ENCODE measurements around the gene CDC20B. TPM values are rescaled to one million over a fixed set of nuclear protein-coding genes. Genes with fewer than 3 reads are reported as not detected.

CDC20B gene
- polyA plus RNA-seq, 1 experiment: not detected

GRCh38 chr5:55187370-55187769 is 14.4 kb upstream of the CDC20B start:
- Histone ChIP-seq H3K9me3 (ENCODE audit: control insufficient read depth, insufficient read depth, low read length) (no peaks in the 10 kb centered on the region; the same call in 1 of the 2 replicates), H3K27ac (ENCODE audit: low read depth, low read length) (no peak overlapping the region), H3K27me3 (ENCODE audit: control insufficient read depth, insufficient read depth, low read length) (peaks cover 23% of the 10 kb centered on the region), H3K4me3 (ENCODE audit: low read depth, low read length) (no peak overlapping the region)
- no peak for DNase-seq (ENCODE audit: low read depth, low spot score)
- TF ChIP-seq CTCF (IDR thresholded peaks at IDR 0.05; ENCODE audit: low read depth, low read length): 0 out of 2 replicates have a peak, but pooled peaks have one; percentile 18
- CTCF ChIA-PET: interaction anchor here (0.6 to 0.9 kb wide), 4 partner anchors 10 to 423 kb away, joined by 3 to 4 read pairs (median 4); no protein-coding TSS in a partner anchor
- POLR2A ChIA-PET: no interaction called here

- Histone ChIP-seq H3K4me3 (ENCODE audit: low read depth, low read length) (no peak overlapping the region), H3K27me3 (ENCODE audit: control insufficient read depth, insufficient read depth, low read length) (peaks cover 54% of the 10 kb centered on the region), H3K27ac (ENCODE audit: low read depth, low read length) (no peak overlapping the region), H3K9me3 (ENCODE audit: control insufficient read depth, insufficient read depth, low read length) (no peaks in the 10 kb centered on the region; the same call in 1 of the 2 replicates)
- no peak for DNase-seq (ENCODE audit: low read depth, low spot score)
- ChIA-PET POLR2A (interaction anchor here (0.5 kb wide), 1 partner anchor 22 kb away, joined by 4 read pairs; no protein-coding TSS in a partner anchor), CTCF (no interaction called here)
- no peak for TF ChIP-seq CTCF (IDR thresholded peaks at IDR 0.05; ENCODE audit: low read depth, low read length)
Observed at GRCh38 chr5:55180016-55180415, 7.0 kb upstream of the CDC20B start.

GRCh38 chr5:55177078-55177477 is 4.1 kb upstream of the CDC20B start:
- ChIA-PET POLR2A (no interaction called here), CTCF (interaction anchor here (0.6 to 1.4 kb wide), 2 partner anchors 10 to 11 kb away, joined by 3 to 4 read pairs; no protein-coding TSS in a partner anchor)
- no peak overlapping the region for H3K27ac ChIP-seq (ENCODE audit: low read depth, low read length)
- H3K27me3 ChIP-seq (ENCODE audit: control insufficient read depth, insufficient read depth, low read length): peaks cover 65% of the 10 kb centered on the region
- H3K9me3 ChIP-seq (ENCODE audit: control insufficient read depth, insufficient read depth, low read length): no peaks in the 10 kb centered on the region; the same call in 1 of the 2 replicates
- TF ChIP-seq CTCF (IDR thresholded peaks at IDR 0.05; ENCODE audit: low read depth, low read length): no peak
- no peak overlapping the region for H3K4me3 ChIP-seq (ENCODE audit: low read depth, low read length)
- DNase-seq (ENCODE audit: low read depth, low spot score): no peak

- Histone ChIP-seq H3K27ac (ENCODE audit: low read depth, low read length) (no peak overlapping the region), H3K27me3 (ENCODE audit: control insufficient read depth, insufficient read depth, low read length) (peaks cover 60% of the 10 kb centered on the region), H3K4me3 (ENCODE audit: low read depth, low read length) (peak overlapping the region; percentile 42), H3K9me3 (ENCODE audit: control insufficient read depth, insufficient read depth, low read length) (no peaks in the 10 kb centered on the region; the same call in 1 of the 2 replicates)
- ChIA-PET CTCF (interaction anchor here (0.6 to 1.4 kb wide), 4 partner anchors 11 to 1289 kb away, joined by 3 to 5 read pairs (median 4); no protein-coding TSS in a partner anchor), POLR2A (no interaction called here)
- TF ChIP-seq CTCF (IDR thresholded peaks at IDR 0.05; ENCODE audit: low read depth, low read length): peak; percentile 15
- no peak for DNase-seq (ENCODE audit: low read depth, low spot score)
Observed at GRCh38 chr5:55176176-55176818, 3.3 kb upstream of the CDC20B start.

GRCh38 chr5:55175781-55176175 is 2.8 kb upstream of the CDC20B start:
- peaks cover 56% of the 10 kb centered on the region for H3K27me3 ChIP-seq (ENCODE audit: control insufficient read depth, insufficient read depth, low read length)
- no peak for DNase-seq (ENCODE audit: low read depth, low spot score)
- no peaks in the 10 kb centered on the region; the same call in 1 of the 2 replicates for H3K9me3 ChIP-seq (ENCODE audit: control insufficient read depth, insufficient read depth, low read length)
- CTCF ChIA-PET: interaction anchor here (0.6 to 1.4 kb wide), 6 partner anchors 12 to 1290 kb away, joined by 3 to 5 read pairs (median 3); no protein-coding TSS in a partner anchor
- POLR2A ChIA-PET: no interaction called here
- no peak for TF ChIP-seq CTCF (IDR thresholded peaks at IDR 0.05; ENCODE audit: low read depth, low read length)
- no peak overlapping the region for H3K27ac ChIP-seq (ENCODE audit: low read depth, low read length)
- no peak overlapping the region for H3K4me3 ChIP-seq (ENCODE audit: low read depth, low read length)

Measured in AG04450 (cell line).